ENCODE results near the gene KCTD17. TPM values are rescaled to one million over a fixed set of nuclear protein-coding genes. Genes with fewer than 3 reads are reported as not detected.
A peak's percentile ranks its signal among the peaks of the same experiment; 100 is the strongest.

The KCTD17 gene
- total and polyA plus RNA-seq, 2 of the 13 experiments (the other 11 are each of a cell fraction or from before 2014, with no cell fraction given): 5.3 to 11.7 TPM

DNA sequence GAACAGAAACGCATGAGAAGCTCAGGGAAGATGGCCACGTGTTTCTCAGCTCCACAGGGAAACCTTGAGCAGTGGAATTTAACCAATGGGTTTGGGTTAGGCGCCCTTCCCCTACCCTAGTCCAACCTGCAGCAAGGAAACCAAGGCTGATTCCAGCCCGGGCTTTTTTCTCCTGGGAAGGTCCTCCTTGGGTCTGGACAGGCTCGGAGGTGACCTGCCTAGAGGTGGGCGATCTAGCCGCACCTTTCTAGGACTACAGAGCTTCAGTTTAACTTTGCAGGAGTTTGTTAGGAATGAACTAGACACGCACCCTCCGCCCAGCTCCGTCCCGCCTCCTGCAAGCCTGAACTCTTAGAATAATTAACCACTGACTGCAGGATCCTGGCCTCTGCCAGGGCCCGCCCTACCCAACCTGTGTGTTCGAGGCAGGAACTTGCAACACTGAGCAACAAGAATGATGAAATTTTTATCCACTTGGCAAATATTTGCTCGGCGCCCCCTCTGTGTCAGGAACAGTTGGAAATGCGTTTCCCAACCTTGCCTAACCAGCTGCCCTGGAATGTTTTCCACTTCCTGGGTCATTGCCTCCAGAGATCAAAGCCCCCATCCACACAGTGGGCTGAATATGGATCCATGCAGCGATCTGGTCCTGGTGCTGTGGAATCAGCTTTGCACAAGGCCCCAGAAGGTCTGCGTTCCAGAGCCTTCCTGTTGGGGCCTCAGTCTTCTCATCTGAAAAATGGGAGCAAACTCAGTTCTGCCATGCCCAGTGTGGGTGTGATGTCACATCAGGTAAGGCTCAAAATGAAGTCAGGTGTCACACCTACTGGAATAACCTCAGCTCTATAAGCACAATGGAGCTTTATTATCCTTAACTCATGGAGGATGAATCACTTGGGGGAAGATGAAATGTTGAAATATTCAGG lies 18.7 kb upstream of the KCTD17 start (continued):
- TF ChIP-seq, protein P1, sequence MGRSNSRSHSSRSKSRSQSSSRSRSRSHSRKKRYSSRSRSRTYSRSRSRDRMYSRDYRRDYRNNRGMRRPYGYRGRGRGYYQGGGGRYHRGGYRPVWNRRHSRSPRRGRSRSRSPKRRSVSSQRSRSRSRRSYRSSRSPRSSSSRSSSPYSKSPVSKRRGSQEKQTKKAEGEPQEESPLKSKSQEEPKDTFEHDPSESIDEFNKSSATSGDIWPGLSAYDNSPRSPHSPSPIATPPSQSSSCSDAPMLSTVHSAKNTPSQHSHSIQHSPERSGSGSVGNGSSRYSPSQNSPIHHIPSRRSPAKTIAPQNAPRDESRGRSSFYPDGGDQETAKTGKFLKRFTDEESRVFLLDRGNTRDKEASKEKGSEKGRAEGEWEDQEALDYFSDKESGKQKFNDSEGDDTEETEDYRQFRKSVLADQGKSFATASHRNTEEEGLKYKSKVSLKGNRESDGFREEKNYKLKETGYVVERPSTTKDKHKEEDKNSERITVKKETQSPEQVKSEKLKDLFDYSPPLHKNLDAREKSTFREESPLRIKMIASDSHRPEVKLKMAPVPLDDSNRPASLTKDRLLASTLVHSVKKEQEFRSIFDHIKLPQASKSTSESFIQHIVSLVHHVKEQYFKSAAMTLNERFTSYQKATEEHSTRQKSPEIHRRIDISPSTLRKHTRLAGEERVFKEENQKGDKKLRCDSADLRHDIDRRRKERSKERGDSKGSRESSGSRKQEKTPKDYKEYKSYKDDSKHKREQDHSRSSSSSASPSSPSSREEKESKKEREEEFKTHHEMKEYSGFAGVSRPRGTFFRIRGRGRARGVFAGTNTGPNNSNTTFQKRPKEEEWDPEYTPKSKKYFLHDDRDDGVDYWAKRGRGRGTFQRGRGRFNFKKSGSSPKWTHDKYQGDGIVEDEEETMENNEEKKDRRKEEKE (IDR thresholded peaks at IDR 0.05): no peak
- TF ChIP-seq, protein P2, sequence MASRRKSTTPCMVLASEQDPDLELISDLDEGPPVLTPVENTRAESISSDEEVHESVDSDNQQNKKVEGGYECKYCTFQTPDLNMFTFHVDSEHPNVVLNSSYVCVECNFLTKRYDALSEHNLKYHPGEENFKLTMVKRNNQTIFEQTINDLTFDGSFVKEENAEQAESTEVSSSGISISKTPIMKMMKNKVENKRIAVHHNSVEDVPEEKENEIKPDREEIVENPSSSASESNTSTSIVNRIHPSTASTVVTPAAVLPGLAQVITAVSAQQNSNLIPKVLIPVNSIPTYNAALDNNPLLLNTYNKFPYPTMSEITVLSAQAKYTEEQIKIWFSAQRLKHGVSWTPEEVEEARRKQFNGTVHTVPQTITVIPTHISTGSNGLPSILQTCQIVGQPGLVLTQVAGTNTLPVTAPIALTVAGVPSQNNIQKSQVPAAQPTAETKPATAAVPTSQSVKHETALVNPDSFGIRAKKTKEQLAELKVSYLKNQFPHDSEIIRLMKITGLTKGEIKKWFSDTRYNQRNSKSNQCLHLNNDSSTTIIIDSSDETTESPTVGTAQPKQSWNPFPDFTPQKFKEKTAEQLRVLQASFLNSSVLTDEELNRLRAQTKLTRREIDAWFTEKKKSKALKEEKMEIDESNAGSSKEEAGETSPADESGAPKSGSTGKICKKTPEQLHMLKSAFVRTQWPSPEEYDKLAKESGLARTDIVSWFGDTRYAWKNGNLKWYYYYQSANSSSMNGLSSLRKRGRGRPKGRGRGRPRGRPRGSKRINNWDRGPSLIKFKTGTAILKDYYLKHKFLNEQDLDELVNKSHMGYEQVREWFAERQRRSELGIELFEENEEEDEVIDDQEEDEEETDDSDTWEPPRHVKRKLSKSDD (CRISPR knock-in tag; IDR thresholded peaks at IDR 0.05; ENCODE audit: low read depth): peak; percentile 71
- TF ChIP-seq, protein P3, sequence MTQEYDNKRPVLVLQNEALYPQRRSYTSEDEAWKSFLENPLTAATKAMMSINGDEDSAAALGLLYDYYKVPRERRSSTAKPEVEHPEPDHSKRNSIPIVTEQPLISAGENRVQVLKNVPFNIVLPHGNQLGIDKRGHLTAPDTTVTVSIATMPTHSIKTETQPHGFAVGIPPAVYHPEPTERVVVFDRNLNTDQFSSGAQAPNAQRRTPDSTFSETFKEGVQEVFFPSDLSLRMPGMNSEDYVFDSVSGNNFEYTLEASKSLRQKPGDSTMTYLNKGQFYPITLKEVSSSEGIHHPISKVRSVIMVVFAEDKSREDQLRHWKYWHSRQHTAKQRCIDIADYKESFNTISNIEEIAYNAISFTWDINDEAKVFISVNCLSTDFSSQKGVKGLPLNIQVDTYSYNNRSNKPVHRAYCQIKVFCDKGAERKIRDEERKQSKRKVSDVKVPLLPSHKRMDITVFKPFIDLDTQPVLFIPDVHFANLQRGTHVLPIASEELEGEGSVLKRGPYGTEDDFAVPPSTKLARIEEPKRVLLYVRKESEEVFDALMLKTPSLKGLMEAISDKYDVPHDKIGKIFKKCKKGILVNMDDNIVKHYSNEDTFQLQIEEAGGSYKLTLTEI (CRISPR knock-in tag; conservative IDR thresholded peaks at IDR 0.05): no peak
- TF ChIP-seq, protein P4, sequence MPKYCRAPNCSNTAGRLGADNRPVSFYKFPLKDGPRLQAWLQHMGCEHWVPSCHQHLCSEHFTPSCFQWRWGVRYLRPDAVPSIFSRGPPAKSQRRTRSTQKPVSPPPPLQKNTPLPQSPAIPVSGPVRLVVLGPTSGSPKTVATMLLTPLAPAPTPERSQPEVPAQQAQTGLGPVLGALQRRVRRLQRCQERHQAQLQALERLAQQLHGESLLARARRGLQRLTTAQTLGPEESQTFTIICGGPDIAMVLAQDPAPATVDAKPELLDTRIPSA (CRISPR knock-in tag; IDR thresholded peaks at IDR 0.05; ENCODE audit: borderline replicate concordance): no peak
- TF ChIP-seq ZNF564 (CRISPR knock-in tag; IDR thresholded peaks at IDR 0.05): no peak
- TF ChIP-seq, protein P5, sequence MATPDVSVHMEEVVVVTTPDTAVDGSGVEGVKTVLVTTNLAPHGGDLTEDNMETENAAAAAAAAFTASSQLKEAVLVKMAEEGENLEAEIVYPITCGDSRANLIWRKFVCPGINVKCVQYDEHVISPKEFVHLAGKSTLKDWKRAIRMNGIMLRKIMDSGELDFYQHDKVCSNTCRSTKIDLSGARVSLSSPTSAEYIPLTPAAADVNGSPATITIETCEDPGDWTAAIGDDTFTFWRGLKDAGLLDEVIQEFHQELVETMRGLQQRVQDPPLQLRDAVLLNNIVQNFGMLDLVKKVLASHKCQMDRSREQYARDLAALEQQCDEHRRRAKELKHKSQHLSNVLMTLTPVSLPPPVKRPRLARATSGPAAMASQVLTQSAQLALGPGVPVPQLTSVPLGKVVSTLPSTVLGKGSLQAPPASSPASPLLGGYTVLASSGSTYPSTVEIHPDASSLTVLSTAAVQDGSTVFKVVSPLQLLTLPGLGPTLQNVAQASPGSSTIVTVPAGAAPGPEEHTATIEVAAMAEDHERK (CRISPR knock-in tag; IDR thresholded peaks at IDR 0.05; ENCODE audit: low read depth): 0 out of 2 replicates have a peak, but pooled peaks have one; percentile 26
- TF ChIP-seq ELF3 (CRISPR knock-in tag; IDR thresholded peaks at IDR 0.05): peak; percentile 100
- peak; percentile 92 for TF ChIP-seq DPF2 (CRISPR knock-in tag; IDR thresholded peaks at IDR 0.05; ENCODE audit: borderline replicate concordance, low read depth)
- TF ChIP-seq CCDC6 (CRISPR knock-in tag; IDR thresholded peaks at IDR 0.05): 0 out of 2 replicates have a peak, but pooled peaks have one; percentile 10
- TF ChIP-seq, protein P6, sequence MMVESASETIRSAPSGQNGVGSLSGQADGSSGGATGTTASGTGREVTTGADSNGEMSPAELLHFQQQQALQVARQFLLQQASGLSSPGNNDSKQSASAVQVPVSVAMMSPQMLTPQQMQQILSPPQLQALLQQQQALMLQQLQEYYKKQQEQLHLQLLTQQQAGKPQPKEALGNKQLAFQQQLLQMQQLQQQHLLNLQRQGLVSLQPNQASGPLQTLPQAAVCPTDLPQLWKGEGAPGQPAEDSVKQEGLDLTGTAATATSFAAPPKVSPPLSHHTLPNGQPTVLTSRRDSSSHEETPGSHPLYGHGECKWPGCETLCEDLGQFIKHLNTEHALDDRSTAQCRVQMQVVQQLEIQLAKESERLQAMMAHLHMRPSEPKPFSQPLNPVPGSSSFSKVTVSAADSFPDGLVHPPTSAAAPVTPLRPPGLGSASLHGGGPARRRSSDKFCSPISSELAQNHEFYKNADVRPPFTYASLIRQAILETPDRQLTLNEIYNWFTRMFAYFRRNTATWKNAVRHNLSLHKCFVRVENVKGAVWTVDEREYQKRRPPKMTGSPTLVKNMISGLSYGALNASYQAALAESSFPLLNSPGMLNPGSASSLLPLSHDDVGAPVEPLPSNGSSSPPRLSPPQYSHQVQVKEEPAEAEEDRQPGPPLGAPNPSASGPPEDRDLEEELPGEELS (CRISPR knock-in tag; IDR thresholded peaks at IDR 0.05): peak; percentile 98
- TF ChIP-seq ZSCAN20 (CRISPR knock-in tag; IDR thresholded peaks at IDR 0.05; ENCODE audit: borderline replicate concordance): peak; percentile 37; the same call in 1 of the 2 replicates
- peak; percentile 71 for TF ChIP-seq ZFP82 (CRISPR knock-in tag; IDR thresholded peaks at IDR 0.05; ENCODE audit: borderline replicate concordance)
- TF ChIP-seq SALL1 (CRISPR knock-in tag; IDR thresholded peaks at IDR 0.05): peak; percentile 99
- TF ChIP-seq SOX5 (CRISPR knock-in tag; IDR thresholded peaks at IDR 0.05; ENCODE audit: borderline replicate concordance): peak; percentile 92; the same call in 1 of the 2 replicates
- TF ChIP-seq FOXM1 (CRISPR knock-in tag; IDR thresholded peaks at IDR 0.05): no peak
